Stimulated activated CD4-positive, alpha-beta T cell treated with anti-CD3 and anti-CD28 coated beads, Interleukin-1b, Interleukin-23, amount 100 ng/mL, for 24 hours (primary cell): ENCODE data around the gene TFG.

ENCODE experiments used
- DNase-seq, 4 experiments: peaks; one replicate each; pipeline ENCODE4 v3.0.0-alpha.2; 2020; ENCODE audit warnings: low read depth in 4 of 4, low spot score in 1 of 4

TFG gene

GRCh38 chr3:100753846-100754245 lies 44.6 kb downstream of the TFG start:
- no peak for DNase-seq

GRCh38 chr3:100754563-100755334 lies 45.5 kb downstream of the TFG start:
- no peak for DNase-seq

GRCh38 chr3:100756441-100756840 lies 47.1 kb downstream of the TFG start:
- no peak for DNase-seq

GRCh38 chr3:100759159-100759558 lies 49.9 kb downstream of the TFG start:
- no peak for DNase-seq

GRCh38 chr3:100759950-100760349 lies 50.7 kb downstream of the TFG start:
- no peak for DNase-seq

- DNase-seq = no peak
Observed at GRCh38 chr3:100760377-100760776, 51.1 kb downstream of the TFG start.

- no peak for DNase-seq
Observed at GRCh38 chr3:100761211-100761942, 52.1 kb downstream of the TFG start.

- no peak for DNase-seq
Observed at GRCh38 chr3:100761951-100762350, 52.7 kb downstream of the TFG start.

GRCh38 chr3:100765437-100765975 lies 56.2 kb downstream of the TFG start:
- DNase-seq = no peak

- no peak for DNase-seq
Observed at GRCh38 chr3:100766069-100766468, 56.8 kb downstream of the TFG start.

GRCh38 chr3:100769693-100770092 lies 60.4 kb downstream of the TFG start:
- no peak for DNase-seq

GRCh38 chr3:100775226-100775625 lies 65.9 kb downstream of the TFG start:
- no peak for DNase-seq

GRCh38 chr3:100775669-100776068 lies 66.4 kb downstream of the TFG start:
- no peak for DNase-seq

GRCh38 chr3:100776097-100776729 lies 66.9 kb downstream of the TFG start:
- DNase-seq = no peak

- DNase-seq = no peak
Observed at GRCh38 chr3:100776746-100777145, 67.5 kb downstream of the TFG start.

- no peak for DNase-seq
Observed at GRCh38 chr3:100777271-100777670, 68.0 kb downstream of the TFG start.

GRCh38 chr3:100779480-100779879 lies 70.2 kb downstream of the TFG start:
- no peak for DNase-seq

GRCh38 chr3:100780071-100780622 lies 70.9 kb downstream of the TFG start:
- DNase-seq = no peak

- no peak for DNase-seq
Observed at GRCh38 chr3:100781301-100781700, 72.0 kb downstream of the TFG start.

- DNase-seq = no peak
Observed at GRCh38 chr3:100782348-100782747, 73.1 kb downstream of the TFG start.

GRCh38 chr3:100782906-100783305 lies 73.6 kb downstream of the TFG start:
- DNase-seq = no peak

- DNase-seq = no peak
Observed at GRCh38 chr3:100783619-100784018, 74.3 kb downstream of the TFG start.
